HepG2 (cell line): ENCODE results near the gene KHK. TPM values are rescaled to one million over a fixed set of nuclear protein-coding genes. Genes with fewer than 3 reads are reported as not detected.

Source experiments
- BHLHE40 ChIP-seq: IDR thresholded peaks from 2 replicates; pipeline ENCODE4 v1.6.1; 2011; ENCODE audit warnings: low read length, improper control_type of control experiment
- KDM5A ChIP-seq: fragments of 200-600 bp; sonication (generic); IDR thresholded peaks from 2 replicates; pipeline ENCODE4 v1.7.0; 2018; ENCODE audit warnings: antibody characterized with exemption, mild to moderate bottlenecking, low read length, borderline replicate concordance
- MTA1 ChIP-seq: sonication (generic); formaldehyde crosslinking; IDR thresholded peaks from 2 replicates; pipeline ENCODE4 v1.4.0; 2020; ENCODE audit warnings: missing genetic modification reagents, mild to moderate bottlenecking, borderline replicate concordance
- NCOR1 ChIP-seq: fragments of 200-600 bp; sonication (generic); IDR thresholded peaks from 2 replicates; pipeline ENCODE4 v1.7.0; 2017; ENCODE audit warnings: antibody characterized with exemption, low read length, borderline replicate concordance
- SMC3 ChIP-seq: IDR thresholded peaks from 2 replicates; pipeline ENCODE4 v1.6.1; 2011; ENCODE audit warnings: low read length, improper control_type of control experiment
- SRSF9 ChIP-seq: fragments of 200-400 bp; formaldehyde crosslinking; IDR thresholded peaks from 2 replicates; pipeline ENCODE4 v1.6.1; 2018; ENCODE audit warnings: borderline replicate concordance, mild to moderate bottlenecking, low read depth, low read length; ENCODE audit not compliant: insufficient read depth, poor library complexity, severe bottlenecking
- SSRP1 ChIP-seq: IDR thresholded peaks from 2 replicates; pipeline ENCODE4 v1.6.1; 2016; ENCODE audit warnings: control low read depth
- XBP1 ChIP-seq: sonication (generic); formaldehyde crosslinking; IDR thresholded peaks from 2 replicates; pipeline ENCODE4 v1.5.0; 2020; ENCODE audit warnings: missing genetic modification reagents
- ZNF354B ChIP-seq: sonication (generic); formaldehyde crosslinking; IDR thresholded peaks from 2 replicates; pipeline ENCODE4 v1.8.0; 2022; ENCODE audit warnings: mild to moderate bottlenecking, missing genetic modification reagents
- ZNF451 ChIP-seq: sonication (generic); formaldehyde crosslinking; IDR thresholded peaks from 2 replicates; pipeline ENCODE4 v1.5.0; 2020; ENCODE audit warnings: mild to moderate bottlenecking, missing genetic modification reagents
- ZNF460 ChIP-seq: sonication (generic); formaldehyde crosslinking; IDR thresholded peaks from 2 replicates; pipeline ENCODE4 v1.5.1; 2020; ENCODE audit warnings: missing genetic modification reagents, mild to moderate bottlenecking, borderline replicate concordance
- ZNF550 ChIP-seq: sonication (generic); formaldehyde crosslinking; IDR thresholded peaks from 2 replicates; pipeline ENCODE4 v1.4.0; 2020; ENCODE audit warnings: mild to moderate bottlenecking, missing genetic modification reagents, borderline replicate concordance
- ZNF83 ChIP-seq: sonication (generic); formaldehyde crosslinking; IDR thresholded peaks from 2 replicates; pipeline ENCODE4 v1.4.0; 2020; ENCODE audit warnings: missing genetic modification reagents, mild to moderate bottlenecking, borderline replicate concordance
- polyA plus RNA-seq, 8 experiments: library from polyadenylated mRNA; depleted of rRNA in 3 of 8; stranded (reverse) in 7 of 8; unstranded in 1 of 8; fragments of >200 nt; fragmentation: Illumina TruSeq in 4 of 8; extraction: Trizol in 4 of 8; gene quantifications; 2 replicates each; pipeline versions ENCODE4 v1.2.1 to v1.2.3, GENCODE V29; 2011 to 2016; ENCODE audit warnings: low read depth in 4 of 8, missing spikeins in 1 of 8, mixed read lengths in 1 of 8; ENCODE audit not compliant: insufficient read depth in 1 of 8
- total RNA-seq, 5 experiments: library from RNA; depleted of rRNA; stranded (reverse); fragments of >200 nt; fragmentation: Illumina TruSeq; extraction: Trizol; gene quantifications; 2 replicates each; pipeline ENCODE4 v1.2.3, GENCODE V29; 2016; ENCODE audit warnings: low read depth in 1 of 5
- TF ChIP-seq, protein P1 (sequence below): IDR thresholded peaks from 2 replicates; pipeline ENCODE4 v1.6.1; 2016; ENCODE audit warnings: control low read depth
- TF ChIP-seq, protein P2 (sequence below): IDR thresholded peaks from 2 replicates; pipeline ENCODE4 v1.6.1; 2016
- TF ChIP-seq, protein P3 (sequence below): sonication (generic); formaldehyde crosslinking; IDR thresholded peaks from 2 replicates; pipeline ENCODE4 v1.4.0; 2020; ENCODE audit warnings: mild to moderate bottlenecking, missing genetic modification reagents
- TF ChIP-seq, protein P4 (sequence below): sonication (generic); formaldehyde crosslinking; IDR thresholded peaks from 2 replicates; pipeline ENCODE4 v1.5.0; 2020; ENCODE audit warnings: mild to moderate bottlenecking, missing genetic modification reagents
- TF ChIP-seq, protein P5 (sequence below): sonication (generic); formaldehyde crosslinking; IDR thresholded peaks from 2 replicates; pipeline ENCODE4 v1.8.1; 2023; ENCODE audit warnings: mild to moderate bottlenecking, missing genetic modification reagents, borderline replicate concordance
- TF ChIP-seq, protein P6 (sequence below): sonication (generic); formaldehyde crosslinking; IDR thresholded peaks from 2 replicates; pipeline ENCODE4 v1.4.0; 2020; ENCODE audit warnings: mild to moderate bottlenecking, missing genetic modification reagents
- TF ChIP-seq, protein P7 (sequence below): sonication (generic); formaldehyde crosslinking; IDR thresholded peaks from 2 replicates; pipeline ENCODE4 v1.5.0; 2020; ENCODE audit warnings: mild to moderate bottlenecking, missing genetic modification reagents

Gene KHK
- total and polyA plus RNA-seq, 2 of the 13 experiments (the other 11 are each of a cell fraction or from before 2014, with no cell fraction given), result 40.9 to 99.2 TPM

DNA sequence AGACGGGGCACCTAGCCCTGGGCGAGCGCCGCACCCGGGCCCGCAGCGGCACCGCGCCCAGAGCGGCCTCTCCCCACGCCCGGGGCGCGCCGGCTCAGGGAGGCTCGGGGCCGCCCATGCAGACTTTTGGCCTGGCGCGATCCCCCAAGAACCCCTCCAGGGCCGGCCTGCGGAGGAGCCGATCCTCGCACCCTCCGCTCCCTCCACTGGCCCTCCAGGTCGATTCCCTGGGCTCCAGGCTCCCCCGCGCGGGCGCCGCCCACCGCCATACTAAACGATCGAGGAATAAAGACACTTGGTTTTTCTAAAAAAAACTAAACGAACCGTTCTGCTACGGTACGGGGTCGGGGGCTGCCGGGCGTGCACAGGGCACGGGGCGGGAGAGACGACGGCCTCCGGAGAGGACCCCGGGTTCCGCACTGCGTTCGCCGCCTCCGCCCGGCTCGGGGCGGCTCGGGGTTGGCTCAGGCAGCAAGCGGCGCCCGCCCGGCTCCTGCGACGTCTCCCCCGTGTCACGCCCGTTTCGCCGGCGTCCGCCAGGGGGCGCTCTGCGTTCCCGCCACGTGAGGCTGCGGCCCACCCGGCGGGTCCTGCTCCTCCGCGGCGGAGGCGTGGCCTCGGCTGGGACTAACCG is 365 bp upstream of the KHK start (continued):
- TF ChIP-seq, protein P1, sequence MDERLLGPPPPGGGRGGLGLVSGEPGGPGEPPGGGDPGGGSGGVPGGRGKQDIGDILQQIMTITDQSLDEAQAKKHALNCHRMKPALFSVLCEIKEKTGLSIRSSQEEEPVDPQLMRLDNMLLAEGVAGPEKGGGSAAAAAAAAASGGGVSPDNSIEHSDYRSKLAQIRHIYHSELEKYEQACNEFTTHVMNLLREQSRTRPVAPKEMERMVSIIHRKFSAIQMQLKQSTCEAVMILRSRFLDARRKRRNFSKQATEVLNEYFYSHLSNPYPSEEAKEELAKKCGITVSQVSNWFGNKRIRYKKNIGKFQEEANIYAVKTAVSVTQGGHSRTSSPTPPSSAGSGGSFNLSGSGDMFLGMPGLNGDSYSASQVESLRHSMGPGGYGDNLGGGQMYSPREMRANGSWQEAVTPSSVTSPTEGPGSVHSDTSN, result no peak; the same call in 1 of the 2 replicates
- TF ChIP-seq, protein P2, sequence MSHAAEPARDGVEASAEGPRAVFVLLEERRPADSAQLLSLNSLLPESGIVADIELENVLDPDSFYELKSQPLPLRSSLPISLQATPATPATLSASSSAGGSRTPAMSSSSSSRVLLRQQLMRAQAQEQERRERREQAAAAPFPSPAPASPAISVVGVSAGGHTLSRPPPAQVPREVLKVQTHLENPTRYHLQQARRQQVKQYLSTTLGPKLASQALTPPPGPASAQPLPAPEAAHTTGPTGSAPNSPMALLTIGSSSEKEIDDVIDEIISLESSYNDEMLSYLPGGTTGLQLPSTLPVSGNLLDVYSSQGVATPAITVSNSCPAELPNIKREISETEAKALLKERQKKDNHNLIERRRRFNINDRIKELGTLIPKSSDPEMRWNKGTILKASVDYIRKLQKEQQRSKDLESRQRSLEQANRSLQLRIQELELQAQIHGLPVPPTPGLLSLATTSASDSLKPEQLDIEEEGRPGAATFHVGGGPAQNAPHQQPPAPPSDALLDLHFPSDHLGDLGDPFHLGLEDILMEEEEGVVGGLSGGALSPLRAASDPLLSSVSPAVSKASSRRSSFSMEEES (CRISPR knock-in tag), result peak; percentile 89
- TF ChIP-seq ZNF83 (CRISPR knock-in tag), result no peak
- TF ChIP-seq ZNF451 (CRISPR knock-in tag), result 0 out of 2 replicates have a peak, but pooled peaks have one; percentile 27
- TF ChIP-seq, protein P3, sequence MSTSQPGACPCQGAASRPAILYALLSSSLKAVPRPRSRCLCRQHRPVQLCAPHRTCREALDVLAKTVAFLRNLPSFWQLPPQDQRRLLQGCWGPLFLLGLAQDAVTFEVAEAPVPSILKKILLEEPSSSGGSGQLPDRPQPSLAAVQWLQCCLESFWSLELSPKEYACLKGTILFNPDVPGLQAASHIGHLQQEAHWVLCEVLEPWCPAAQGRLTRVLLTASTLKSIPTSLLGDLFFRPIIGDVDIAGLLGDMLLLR (CRISPR knock-in tag), result peak; percentile 53; the same call in 1 of the 2 replicates
- TF ChIP-seq ZNF460 (CRISPR knock-in tag), result no peak
- TF ChIP-seq SSRP1 (CRISPR knock-in tag), result peak; percentile 64; the same call in 1 of the 2 replicates
- TF ChIP-seq, protein P4, sequence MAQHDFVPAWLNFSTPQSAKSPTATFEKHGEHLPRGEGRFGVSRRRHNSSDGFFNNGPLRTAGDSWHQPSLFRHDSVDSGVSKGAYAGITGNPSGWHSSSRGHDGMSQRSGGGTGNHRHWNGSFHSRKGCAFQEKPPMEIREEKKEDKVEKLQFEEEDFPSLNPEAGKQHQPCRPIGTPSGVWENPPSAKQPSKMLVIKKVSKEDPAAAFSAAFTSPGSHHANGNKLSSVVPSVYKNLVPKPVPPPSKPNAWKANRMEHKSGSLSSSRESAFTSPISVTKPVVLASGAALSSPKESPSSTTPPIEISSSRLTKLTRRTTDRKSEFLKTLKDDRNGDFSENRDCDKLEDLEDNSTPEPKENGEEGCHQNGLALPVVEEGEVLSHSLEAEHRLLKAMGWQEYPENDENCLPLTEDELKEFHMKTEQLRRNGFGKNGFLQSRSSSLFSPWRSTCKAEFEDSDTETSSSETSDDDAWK (CRISPR knock-in tag), result no peak
- TF ChIP-seq MTA1, result peak; percentile 69
- TF ChIP-seq, protein P5, sequence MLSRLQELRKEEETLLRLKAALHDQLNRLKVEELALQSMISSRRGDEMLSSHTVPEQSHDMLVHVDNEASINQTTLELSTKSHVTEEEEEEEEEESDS, result no peak
- TF ChIP-seq KDM5A, result peak; percentile 23; the same call in 1 of the 2 replicates
- no peak for TF ChIP-seq ZNF550 (CRISPR knock-in tag)
- TF ChIP-seq SRSF9, result no peak
- TF ChIP-seq, protein P6, sequence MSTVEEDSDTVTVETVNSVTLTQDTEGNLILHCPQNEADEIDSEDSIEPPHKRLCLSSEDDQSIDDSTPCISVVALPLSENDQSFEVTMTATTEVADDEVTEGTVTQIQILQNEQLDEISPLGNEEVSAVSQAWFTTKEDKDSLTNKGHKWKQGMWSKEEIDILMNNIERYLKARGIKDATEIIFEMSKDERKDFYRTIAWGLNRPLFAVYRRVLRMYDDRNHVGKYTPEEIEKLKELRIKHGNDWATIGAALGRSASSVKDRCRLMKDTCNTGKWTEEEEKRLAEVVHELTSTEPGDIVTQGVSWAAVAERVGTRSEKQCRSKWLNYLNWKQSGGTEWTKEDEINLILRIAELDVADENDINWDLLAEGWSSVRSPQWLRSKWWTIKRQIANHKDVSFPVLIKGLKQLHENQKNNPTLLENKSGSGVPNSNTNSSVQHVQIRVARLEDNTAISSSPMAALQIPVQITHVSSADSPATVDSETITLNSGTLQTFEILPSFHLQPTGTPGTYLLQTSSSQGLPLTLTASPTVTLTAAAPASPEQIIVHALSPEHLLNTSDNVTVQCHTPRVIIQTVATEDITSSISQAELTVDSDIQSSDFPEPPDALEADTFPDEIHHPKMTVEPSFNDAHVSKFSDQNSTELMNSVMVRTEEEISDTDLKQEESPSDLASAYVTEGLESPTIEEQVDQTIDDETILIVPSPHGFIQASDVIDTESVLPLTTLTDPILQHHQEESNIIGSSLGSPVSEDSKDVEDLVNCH (CRISPR knock-in tag), result 0 out of 2 replicates have a peak, but pooled peaks have one; percentile 58
- no peak for TF ChIP-seq XBP1
- TF ChIP-seq ZNF354B, result no peak
- TF ChIP-seq, protein P7, sequence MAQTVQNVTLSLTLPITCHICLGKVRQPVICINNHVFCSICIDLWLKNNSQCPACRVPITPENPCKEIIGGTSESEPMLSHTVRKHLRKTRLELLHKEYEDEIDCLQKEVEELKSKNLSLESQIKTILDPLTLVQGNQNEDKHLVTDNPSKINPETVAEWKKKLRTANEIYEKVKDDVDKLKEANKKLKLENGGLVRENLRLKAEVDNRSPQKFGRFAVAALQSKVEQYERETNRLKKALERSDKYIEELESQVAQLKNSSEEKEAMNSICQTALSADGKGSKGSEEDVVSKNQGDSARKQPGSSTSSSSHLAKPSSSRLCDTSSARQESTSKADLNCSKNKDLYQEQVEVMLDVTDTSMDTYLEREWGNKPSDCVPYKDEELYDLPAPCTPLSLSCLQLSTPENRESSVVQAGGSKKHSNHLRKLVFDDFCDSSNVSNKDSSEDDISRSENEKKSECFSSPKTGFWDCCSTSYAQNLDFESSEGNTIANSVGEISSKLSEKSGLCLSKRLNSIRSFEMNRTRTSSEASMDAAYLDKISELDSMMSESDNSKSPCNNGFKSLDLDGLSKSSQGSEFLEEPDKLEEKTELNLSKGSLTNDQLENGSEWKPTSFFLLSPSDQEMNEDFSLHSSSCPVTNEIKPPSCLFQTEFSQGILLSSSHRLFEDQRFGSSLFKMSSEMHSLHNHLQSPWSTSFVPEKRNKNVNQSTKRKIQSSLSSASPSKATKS, result no peak
- peak; percentile 93 for TF ChIP-seq BHLHE40
- TF ChIP-seq NCOR1, result no peak
- peak; percentile 37; the same call in 1 of the 2 replicates for TF ChIP-seq SMC3
